ENCODE measurements around the gene PDGFRB.

DNA sequence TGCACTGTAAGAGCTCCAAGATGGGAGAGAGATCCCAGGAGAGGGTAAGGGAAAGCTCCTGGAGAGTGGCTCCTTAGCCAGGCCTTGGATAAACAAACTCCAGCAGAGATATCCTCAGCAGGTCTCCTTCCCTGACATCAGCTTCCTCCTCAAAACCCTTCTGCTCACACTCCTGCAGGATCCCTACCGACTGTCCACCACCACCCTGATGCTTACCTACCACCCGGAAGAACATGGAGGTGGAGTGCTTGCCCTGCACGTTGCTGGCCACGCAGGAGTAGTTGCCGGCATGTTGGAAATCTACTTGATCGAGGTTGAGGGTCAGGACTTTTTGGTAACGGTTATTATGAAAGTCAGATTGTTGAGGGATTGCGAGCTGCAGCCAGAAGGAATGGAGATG lies 78.6 kb downstream of the PDGFRB start:
- TF ChIP-seq, protein P1, sequence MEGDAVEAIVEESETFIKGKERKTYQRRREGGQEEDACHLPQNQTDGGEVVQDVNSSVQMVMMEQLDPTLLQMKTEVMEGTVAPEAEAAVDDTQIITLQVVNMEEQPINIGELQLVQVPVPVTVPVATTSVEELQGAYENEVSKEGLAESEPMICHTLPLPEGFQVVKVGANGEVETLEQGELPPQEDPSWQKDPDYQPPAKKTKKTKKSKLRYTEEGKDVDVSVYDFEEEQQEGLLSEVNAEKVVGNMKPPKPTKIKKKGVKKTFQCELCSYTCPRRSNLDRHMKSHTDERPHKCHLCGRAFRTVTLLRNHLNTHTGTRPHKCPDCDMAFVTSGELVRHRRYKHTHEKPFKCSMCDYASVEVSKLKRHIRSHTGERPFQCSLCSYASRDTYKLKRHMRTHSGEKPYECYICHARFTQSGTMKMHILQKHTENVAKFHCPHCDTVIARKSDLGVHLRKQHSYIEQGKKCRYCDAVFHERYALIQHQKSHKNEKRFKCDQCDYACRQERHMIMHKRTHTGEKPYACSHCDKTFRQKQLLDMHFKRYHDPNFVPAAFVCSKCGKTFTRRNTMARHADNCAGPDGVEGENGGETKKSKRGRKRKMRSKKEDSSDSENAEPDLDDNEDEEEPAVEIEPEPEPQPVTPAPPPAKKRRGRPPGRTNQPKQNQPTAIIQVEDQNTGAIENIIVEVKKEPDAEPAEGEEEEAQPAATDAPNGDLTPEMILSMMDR (IDR thresholded peaks at IDR 0.05): no peak
- no peak for TF ChIP-seq POLR2A (IDR thresholded peaks at IDR 0.05)

All from right lobe of liver (tissue), 4 donors.